ENCODE results near the gene MRPL40. TPM values are rescaled to one million over a fixed set of nuclear protein-coding genes. Genes with fewer than 3 reads are reported as not detected.

The MRPL40 gene
- total RNA-seq, 5 donors from 2014 or later (not counting 1 experiment from before 2014, with no cell fraction given) = 12.1 to 16.1 (median 12.3) TPM

- Histone ChIP-seq H3K4me1 (ENCODE audit: control insufficient read depth in 1 of 2, extremely low read depth in 1 of 2, insufficient read depth in 2 of 2, low read length in 2 of 2) (peaks cover 12 to 61% of the 10 kb centered on the region in 2 experiments), H3K9me3 (no peaks in the 10 kb centered on the region), H3K4me3 (ENCODE audit: control insufficient read depth in 1 of 2, extremely low read depth in 1 of 2, low read length in 1 of 2) (no peak overlapping the region), H3K36me3 (ENCODE audit: control insufficient read depth in 2 of 2, extremely low read depth in 1 of 2, insufficient read depth in 1 of 2, low read length in 1 of 2) (peaks cover 0 to 6% of the 10 kb centered on the region in 2 donors), H3K27me3 (replicated peaks in 1 of 2; ENCODE audit: control insufficient read depth in 2 of 2, extremely low read depth in 1 of 2, insufficient read depth in 2 of 2, low read length in 1 of 2) (no peaks in the 10 kb centered on the region), H3K27ac (ENCODE audit: low read length) (peak overlapping the region; percentile 36)
- peaks cover 79 to 89% (median 82%) of the 10 kb centered on the region in 3 donors for H3K4me1 Mint-ChIP-seq
- H3K4me3 Mint-ChIP-seq = no peak overlapping the region
- H3K36me3 Mint-ChIP-seq = no peaks in the 10 kb centered on the region
- H3K27ac Mint-ChIP-seq = peak overlapping the region; percentile 25 to 53
- WGBS (ENCODE audit: insufficient coverage) = 88% methylated on average over 11 of the region's 11 CpGs
- ChIA-PET POLR2A (interaction anchor here in 1 of 2 donors (0.6 kb wide), 1 partner anchor 19 kb away, joined by 3 read pairs; no protein-coding TSS in a partner anchor), CTCF (no interaction called here)
- no peak for ATAC-seq (replicated peaks in 1 of 4)
- no peaks in the 10 kb centered on the region for H3K9me3 Mint-ChIP-seq
- no peak for DNase-seq
- H3K27me3 Mint-ChIP-seq = no peaks in the 10 kb centered on the region
Observed at GRCh38 chr22:19422440-19423301, 9.7 kb upstream of the MRPL40 start.

GRCh38 chr22:19424186-19424500, 8.2 kb upstream of the MRPL40 start:
- H3K36me3 Mint-ChIP-seq = peaks cover 6% of the 10 kb centered on the region
- POLR2A ChIA-PET = no interaction called here
- peak overlapping the region in 1 of 2 donors; percentile 36 for H3K27ac Mint-ChIP-seq

GRCh38 chr22:19429950-19430889, 2.1 kb upstream of the MRPL40 start:
- CTCF ChIA-PET = no interaction called here
- H3K36me3 Mint-ChIP-seq = peaks cover 7% of the 10 kb centered on the region
- POLR2A ChIA-PET = no interaction called here
- peak in 33 of 35 experiments; percentile 22 to 66 (median 52) for DNase-seq
- H3K4me3 ChIP-seq (ENCODE audit: control insufficient read depth in 1 of 2, extremely low read depth in 1 of 2, low read length in 1 of 2) = peak overlapping the region; percentile 66 to 92
- no peaks in the 10 kb centered on the region for H3K27me3 Mint-ChIP-seq
- peak in 1 of 4 experiments; percentile 25 for ATAC-seq (replicated peaks in 1 of 4)
- H3K9me3 ChIP-seq = no peaks in the 10 kb centered on the region
- H3K27ac Mint-ChIP-seq = peak overlapping the region; percentile 78 to 88
- peaks cover 0 to 16% of the 10 kb centered on the region in 2 donors for H3K36me3 ChIP-seq (ENCODE audit: control insufficient read depth in 2 of 2, extremely low read depth in 1 of 2, insufficient read depth in 1 of 2, low read length in 1 of 2)
- H3K4me3 Mint-ChIP-seq = peak overlapping the region; percentile 83 to 93 (median 85)
- H3K4me1 Mint-ChIP-seq = peaks cover 58 to 61% (median 59%) of the 10 kb centered on the region in 3 donors
- no peaks in the 10 kb centered on the region for H3K9me3 Mint-ChIP-seq
- H3K4me1 ChIP-seq (ENCODE audit: control insufficient read depth in 1 of 2, extremely low read depth in 1 of 2, insufficient read depth in 2 of 2, low read length in 2 of 2) = peaks cover 14 to 48% of the 10 kb centered on the region in 2 experiments
- peak overlapping the region; percentile 60 for H3K27ac ChIP-seq (ENCODE audit: low read length)
- WGBS (ENCODE audit: insufficient coverage) = 4% methylated on average over 7 of the region's 12 CpGs
- H3K27me3 ChIP-seq (replicated peaks in 1 of 2; ENCODE audit: control insufficient read depth in 2 of 2, extremely low read depth in 1 of 2, insufficient read depth in 2 of 2, low read length in 1 of 2) = no peaks in the 10 kb centered on the region

More at GRCh38 chr22:19424186-19424500, 8.2 kb upstream of the MRPL40 start:
- Histone ChIP-seq H3K36me3 (ENCODE audit: control insufficient read depth in 2 of 2, extremely low read depth in 1 of 2, insufficient read depth in 1 of 2, low read length in 1 of 2) (peaks cover 0 to 10% of the 10 kb centered on the region in 2 donors), H3K27me3 (replicated peaks in 1 of 2; ENCODE audit: control insufficient read depth in 2 of 2, extremely low read depth in 1 of 2, insufficient read depth in 2 of 2, low read length in 1 of 2) (no peaks in the 10 kb centered on the region), H3K4me3 (ENCODE audit: control insufficient read depth in 1 of 2, extremely low read depth in 1 of 2, low read length in 1 of 2) (no peak overlapping the region), H3K27ac (ENCODE audit: low read length) (peak overlapping the region; percentile 32), H3K9me3 (no peaks in the 10 kb centered on the region), H3K4me1 (ENCODE audit: control insufficient read depth in 1 of 2, extremely low read depth in 1 of 2, insufficient read depth in 2 of 2, low read length in 2 of 2) (peaks cover 10 to 65% of the 10 kb centered on the region in 2 experiments)
- CTCF ChIA-PET = no interaction called here
- 96% methylated on average over 3 of the region's 3 CpGs for WGBS (ENCODE audit: insufficient coverage)
- Mint-ChIP-seq H3K27me3 (no peaks in the 10 kb centered on the region), H3K4me1 (peaks cover 81 to 90% (median 88%) of the 10 kb centered on the region in 3 donors), H3K9me3 (no peaks in the 10 kb centered on the region), H3K4me3 (no peak overlapping the region)
- DNase-seq (no peak), ATAC-seq (replicated peaks in 1 of 4) (no peak)

GRCh38 chr22:19430890-19431541, 1.3 kb upstream of the MRPL40 start:
- WGBS (ENCODE audit: insufficient coverage) = under 1% methylated on average over 53 of the region's 53 CpGs
- DNase-seq (peak in 5 of 35 experiments; percentile 7 to 37 (median 16)), ATAC-seq (replicated peaks in 1 of 4) (no peak)
- H3K9me3 ChIP-seq = no peaks in the 10 kb centered on the region
- H3K27ac ChIP-seq (ENCODE audit: low read length) = peak overlapping the region; percentile 60
- Mint-ChIP-seq H3K4me1 (peaks cover 53 to 58% (median 56%) of the 10 kb centered on the region in 3 donors), H3K27ac (peak overlapping the region; percentile 78 to 88), H3K4me3 (peak overlapping the region; percentile 83 to 93 (median 85)), H3K27me3 (no peaks in the 10 kb centered on the region), H3K36me3 (peaks cover 10% of the 10 kb centered on the region), H3K9me3 (no peaks in the 10 kb centered on the region)
- peaks cover 0 to 19% of the 10 kb centered on the region in 2 donors for H3K36me3 ChIP-seq (ENCODE audit: control insufficient read depth in 2 of 2, extremely low read depth in 1 of 2, insufficient read depth in 1 of 2, low read length in 1 of 2)
- ChIA-PET CTCF (no interaction called here), POLR2A (interaction anchor here in 1 of 2 donors (0.6 kb wide), 1 partner anchor 417 kb away, joined by 5 read pairs; no protein-coding TSS in a partner anchor)
- H3K4me1 ChIP-seq (ENCODE audit: control insufficient read depth in 1 of 2, extremely low read depth in 1 of 2, insufficient read depth in 2 of 2, low read length in 2 of 2) = peaks cover 14 to 46% of the 10 kb centered on the region in 2 experiments
- H3K4me3 ChIP-seq (ENCODE audit: control insufficient read depth in 1 of 2, extremely low read depth in 1 of 2, low read length in 1 of 2) = peak overlapping the region; percentile 66 to 92
- H3K27me3 ChIP-seq (replicated peaks in 1 of 2; ENCODE audit: control insufficient read depth in 2 of 2, extremely low read depth in 1 of 2, insufficient read depth in 2 of 2, low read length in 1 of 2) = no peaks in the 10 kb centered on the region

GRCh38 chr22:19431649-19432132, 654 bp upstream of the MRPL40 start, which contains the start of gene HIRA:
TSS of gene HIRA (minus strand) at chr22:19431733. CDS start at chr22:19431476, 257 bp downstream.
- H3K27me3 Mint-ChIP-seq = no peaks in the 10 kb centered on the region
- ATAC-seq (replicated peaks in 1 of 4) = peak; percentile 70 to 74 (median 73)
- Histone ChIP-seq H3K4me3 (ENCODE audit: control insufficient read depth in 1 of 2, extremely low read depth in 1 of 2, low read length in 1 of 2) (peak within 1 kb of the TSS; percentile 93 to 98), H3K9me3 (no peaks in the 10 kb centered on the region), H3K27ac (ENCODE audit: low read length) (peak within 1 kb of the TSS; percentile 92), H3K4me1 (ENCODE audit: control insufficient read depth in 1 of 2, extremely low read depth in 1 of 2, insufficient read depth in 2 of 2, low read length in 2 of 2) (peaks cover 14 to 42% of the 10 kb centered on the region in 2 experiments), H3K36me3 (ENCODE audit: control insufficient read depth in 2 of 2, extremely low read depth in 1 of 2, insufficient read depth in 1 of 2, low read length in 1 of 2) (peaks cover 0 to 16% of the 10 kb centered on the region in 2 donors), H3K27me3 (replicated peaks in 1 of 2; ENCODE audit: control insufficient read depth in 2 of 2, extremely low read depth in 1 of 2, insufficient read depth in 2 of 2, low read length in 1 of 2) (no peaks in the 10 kb centered on the region)
- H3K4me3 Mint-ChIP-seq = peak within 1 kb of the TSS; percentile 87 to 93 (median 91)
- CTCF ChIA-PET = no interaction called here
- no peaks in the 10 kb centered on the region for H3K9me3 Mint-ChIP-seq
- 0% methylated on average over 62 of the region's 66 CpGs for WGBS (ENCODE audit: insufficient coverage)
- DNase-seq = peak; percentile 57 to 91 (median 78)
- H3K36me3 Mint-ChIP-seq = peaks cover 12% of the 10 kb centered on the region
- POLR2A ChIA-PET = interaction anchor here in 1 of 2 donors (0.6 kb wide), 1 partner anchor 418 kb away, joined by 5 read pairs; no protein-coding TSS in a partner anchor
- H3K4me1 Mint-ChIP-seq = peaks cover 47 to 54% (median 49%) of the 10 kb centered on the region in 3 donors
- peak within 1 kb of the TSS; percentile 92 for H3K27ac Mint-ChIP-seq

All from T-cell (primary cell).